ENCODE measurements around the gene JAK1. TPM values are rescaled to one million over a fixed set of nuclear protein-coding genes. Genes with fewer than 3 reads are reported as not detected.

Gene JAK1
- total RNA-seq, 1 donor from 2014 or later = 80.7 TPM

- Histone ChIP-seq H3K4me1 (ENCODE audit: insufficient read depth, low read length) (peaks cover 21% of the 10 kb centered on the region), H2AFZ (ENCODE audit: low read depth, low read length) (no peak overlapping the region), H4K20me1 (ENCODE audit: insufficient read depth, low read length) (peaks cover 14% of the 10 kb centered on the region), H3K9ac (ENCODE audit: low read length) (no peak overlapping the region), H3K4me2 (ENCODE audit: low read length) (no peak overlapping the region), H3K4me3 (ENCODE audit: insufficient read depth, low read depth, low read length) (no peak overlapping the region), H3K36me3 (ENCODE audit: insufficient read depth, low read length) (peaks cover 5% of the 10 kb centered on the region), H3K27me3 (ENCODE audit: insufficient read depth, low read length) (no peaks in the 10 kb centered on the region), H3K9me3 (ENCODE audit: insufficient read depth, low read depth, low read length) (no peaks in the 10 kb centered on the region), H3K27ac (ENCODE audit: low read depth, low read length) (no peak overlapping the region), H3K79me2 (ENCODE audit: insufficient read depth, low read length) (peaks cover 18% of the 10 kb centered on the region)
- H3K27ac Mint-ChIP-seq (ENCODE audit: unreplicated experiment) = no peak overlapping the region
- H3K36me3 Mint-ChIP-seq (ENCODE audit: low read depth, unreplicated experiment) = peaks cover 1% of the 10 kb centered on the region
- peaks cover 7% of the 10 kb centered on the region for H3K4me1 Mint-ChIP-seq (ENCODE audit: low read depth, unreplicated experiment)
- DNase-seq (ENCODE audit: low read depth) (no peak), FAIRE-seq (no peak)
- no peaks in the 10 kb centered on the region for H3K27me3 Mint-ChIP-seq (ENCODE audit: low read depth, unreplicated experiment)
- TF ChIP-seq EZH2 (IDR thresholded peaks at IDR 0.05; ENCODE audit: insufficient read depth, low read length) (no peak), CTCF (IDR thresholded peaks at IDR 0.05; ENCODE audit: insufficient read depth, low read depth, low read length) (no peak)
- H3K9me3 Mint-ChIP-seq (ENCODE audit: unreplicated experiment) = no peaks in the 10 kb centered on the region
- H3K4me3 Mint-ChIP-seq (ENCODE audit: unreplicated experiment) = no peak overlapping the region
These were observed 83.6 kb downstream of the JAK1 start for GRCh38 chr1:64882574-64883255.

DNA sequence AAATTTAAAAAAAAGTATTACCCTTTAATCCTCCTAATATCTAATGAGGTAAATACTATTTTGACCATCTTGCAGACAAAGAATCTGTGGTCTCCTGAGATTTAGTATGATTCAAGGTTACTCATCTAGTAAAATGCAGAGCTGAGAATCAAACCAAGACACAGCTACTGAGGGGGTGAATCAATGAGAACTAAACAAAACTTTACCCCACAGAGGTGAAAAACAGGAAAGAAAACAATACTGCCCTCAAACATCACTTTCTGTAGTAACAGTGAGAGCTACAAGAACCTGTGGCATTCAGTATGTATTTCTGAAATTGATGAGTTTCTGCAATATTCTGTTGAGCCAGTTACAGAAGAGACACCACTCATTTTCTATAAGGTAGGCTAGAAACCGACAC lies 85.1 kb downstream of the JAK1 start:
- Histone ChIP-seq H4K20me1 (ENCODE audit: insufficient read depth, low read length) (peaks cover 9% of the 10 kb centered on the region), H3K9ac (ENCODE audit: low read length) (peak overlapping the region; percentile 42), H3K27me3 (ENCODE audit: insufficient read depth, low read length) (no peaks in the 10 kb centered on the region), H3K4me3 (ENCODE audit: insufficient read depth, low read depth, low read length) (no peak overlapping the region), H3K4me1 (ENCODE audit: insufficient read depth, low read length) (peaks cover 21% of the 10 kb centered on the region), H3K27ac (ENCODE audit: low read depth, low read length) (peak overlapping the region; percentile 25), H3K9me3 (ENCODE audit: insufficient read depth, low read depth, low read length) (no peaks in the 10 kb centered on the region), H3K4me2 (ENCODE audit: low read length) (peak overlapping the region; percentile 4), H3K36me3 (ENCODE audit: insufficient read depth, low read length) (peaks cover 7% of the 10 kb centered on the region), H3K79me2 (ENCODE audit: insufficient read depth, low read length) (peaks cover 4% of the 10 kb centered on the region), H2AFZ (ENCODE audit: low read depth, low read length) (no peak overlapping the region)
- DNase-seq (ENCODE audit: low read depth) (peak; percentile 44), FAIRE-seq (no peak)
- Mint-ChIP-seq H3K27ac (ENCODE audit: unreplicated experiment) (no peak overlapping the region), H3K9me3 (ENCODE audit: unreplicated experiment) (no peaks in the 10 kb centered on the region), H3K4me3 (ENCODE audit: unreplicated experiment) (no peak overlapping the region), H3K4me1 (ENCODE audit: low read depth, unreplicated experiment) (peaks cover 8% of the 10 kb centered on the region), H3K36me3 (ENCODE audit: low read depth, unreplicated experiment) (peaks cover 1% of the 10 kb centered on the region), H3K27me3 (ENCODE audit: low read depth, unreplicated experiment) (no peaks in the 10 kb centered on the region)
- TF ChIP-seq CTCF (IDR thresholded peaks at IDR 0.05; ENCODE audit: insufficient read depth, low read depth, low read length) = no peak
- TF ChIP-seq EZH2 (IDR thresholded peaks at IDR 0.05; ENCODE audit: insufficient read depth, low read length) = no peak

GRCh38 chr1:64880449-64880848 lies 85.9 kb downstream of the JAK1 start:
- no peak overlapping the region for H3K27ac ChIP-seq (ENCODE audit: low read depth, low read length)
- peaks cover 8% of the 10 kb centered on the region for H3K4me1 Mint-ChIP-seq (ENCODE audit: low read depth, unreplicated experiment)
- FAIRE-seq = no peak

More at GRCh38 chr1:64880449-64880848, 85.9 kb downstream of the JAK1 start:
- no peak overlapping the region for H2AFZ ChIP-seq (ENCODE audit: low read depth, low read length)
- Mint-ChIP-seq H3K9me3 (ENCODE audit: unreplicated experiment) (no peaks in the 10 kb centered on the region), H3K27me3 (ENCODE audit: low read depth, unreplicated experiment) (no peaks in the 10 kb centered on the region), H3K4me3 (ENCODE audit: unreplicated experiment) (no peak overlapping the region), H3K36me3 (ENCODE audit: low read depth, unreplicated experiment) (peaks cover 1% of the 10 kb centered on the region), H3K27ac (ENCODE audit: unreplicated experiment) (no peak overlapping the region)
- TF ChIP-seq EZH2 (IDR thresholded peaks at IDR 0.05; ENCODE audit: insufficient read depth, low read length) (no peak), CTCF (IDR thresholded peaks at IDR 0.05; ENCODE audit: insufficient read depth, low read depth, low read length) (no peak)
- H3K79me2 ChIP-seq (ENCODE audit: insufficient read depth, low read length) = no peaks in the 10 kb centered on the region
- no peaks in the 10 kb centered on the region for H3K9me3 ChIP-seq (ENCODE audit: insufficient read depth, low read depth, low read length)
- H3K4me1 ChIP-seq (ENCODE audit: insufficient read depth, low read length) = peaks cover 21% of the 10 kb centered on the region
- H3K4me3 ChIP-seq (ENCODE audit: insufficient read depth, low read depth, low read length) = no peak overlapping the region
- peaks cover 7% of the 10 kb centered on the region for H3K36me3 ChIP-seq (ENCODE audit: insufficient read depth, low read length)
- peaks cover 9% of the 10 kb centered on the region for H4K20me1 ChIP-seq (ENCODE audit: insufficient read depth, low read length)
- no peak for DNase-seq (ENCODE audit: low read depth)
- H3K4me2 ChIP-seq (ENCODE audit: low read length) = no peak overlapping the region
- no peak overlapping the region for H3K9ac ChIP-seq (ENCODE audit: low read length)
- H3K27me3 ChIP-seq (ENCODE audit: insufficient read depth, low read length) = no peaks in the 10 kb centered on the region
